Thoracic aorta (tissue), 2 donors: Measurements from ENCODE around the gene GADD45GIP1. TPM values are rescaled to one million over a fixed set of nuclear protein-coding genes. Genes with fewer than 3 reads are reported as not detected.
A peak's percentile ranks its signal among the peaks of the same experiment; 100 is the strongest.

Experiments
- ATAC-seq: fragments of 150-250 bp; one replicate; pipeline ENCODE4 v1.8.0; 2017; ENCODE audit warnings: low read depth; ENCODE audit not compliant: insufficient number of reproducible peaks, low FRiP score
- DNase-seq: peaks from one replicate; pipeline ENCODE4 v3.0.0-alpha.2; 2020; ENCODE audit warnings: low spot score
- H3K27ac ChIP-seq, 2 donors: fragments of 200-600 bp; sonication (generic); 1 replicate in 1 of 2; 2 replicates in 1 of 2; pipeline ENCODE4 v1.5.1; 2016; ENCODE audit warnings: mild to moderate bottlenecking in 2 of 2, moderate library complexity in 2 of 2
- H3K27me3 ChIP-seq: fragments of 200-600 bp; sonication (generic); replicated peaks from 2 replicates; pipeline ENCODE4 v1.6.0; 2016; ENCODE audit warnings: mild to moderate bottlenecking; ENCODE audit not compliant: insufficient read depth
- H3K36me3 ChIP-seq: fragments of 200-600 bp; sonication (generic); one replicate; pipeline ENCODE4 v1.5.1; 2016
- H3K4me1 ChIP-seq, 2 donors: fragments of 200-600 bp; sonication (generic); 1 replicate in 1 of 2; 2 replicates in 1 of 2; pipeline versions ENCODE4 v1.5.1 to v1.6.0; 2016; ENCODE audit warnings: low read depth in 2 of 2, mild to moderate bottlenecking in 1 of 2; ENCODE audit not compliant: control insufficient read depth in 1 of 2
- H3K4me3 ChIP-seq: fragments of 200-600 bp; sonication (generic); 2 replicates; pipeline ENCODE4 v1.5.1; 2016; ENCODE audit warnings: mild to moderate bottlenecking
- H3K9me3 ChIP-seq: fragments of 200-600 bp; sonication (generic); 2 replicates; pipeline ENCODE4 v1.5.1; 2016
- total RNA-seq, 2 donors: library from RNA; depleted of rRNA; stranded (reverse); fragments of >200 nt; gene quantifications; one replicate each; pipeline versions ENCODE4 v1.1.0 to v1.2.3, GENCODE V29; 2016
- TF ChIP-seq, protein P1 (sequence below): fragments of 200-600 bp; sonication (generic); IDR thresholded peaks from one replicate; pipeline ENCODE4 v1.5.1; 2019; ENCODE audit warnings: antibody characterized with exemption

GADD45GIP1 gene
- total RNA-seq, 2 donors from 2014 or later: 30.2 to 42.8 TPM

DNA sequence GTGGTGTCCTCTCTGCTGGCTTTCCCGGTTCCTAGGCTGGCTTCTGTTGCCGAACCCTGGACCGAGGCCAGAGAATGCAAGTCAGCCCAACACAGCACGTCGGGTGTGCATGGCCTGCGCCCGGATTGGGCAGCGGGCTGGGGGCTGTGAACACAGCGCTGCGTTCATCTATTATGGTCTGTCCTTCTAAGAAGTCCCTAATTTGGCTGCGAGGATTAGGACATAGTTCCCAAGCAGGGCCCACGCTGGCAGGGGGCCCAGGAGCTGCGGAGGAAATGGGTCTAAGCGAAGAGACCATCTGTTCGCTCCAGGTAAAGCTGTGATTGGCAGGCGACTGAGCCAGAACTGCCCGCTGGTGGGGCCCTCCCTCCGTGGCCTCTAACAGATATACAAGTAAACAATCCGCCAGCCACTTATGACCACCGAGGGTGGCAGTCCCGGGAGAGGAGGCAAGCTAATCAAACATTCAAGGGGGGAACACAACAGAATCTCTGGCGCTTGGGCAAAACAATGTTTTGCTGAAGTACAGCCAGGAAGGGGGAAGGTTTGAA is 43.9 kb downstream of the GADD45GIP1 start:
- Histone ChIP-seq H3K4me1 (peaks cover 0 to 16% of the 10 kb centered on the region in 2 donors), H3K4me3 (peak overlapping the region; percentile 23), H3K36me3 (no peaks in the 10 kb centered on the region), H3K9me3 (no peaks in the 10 kb centered on the region), H3K27ac (peak overlapping the region; percentile 38 to 62), H3K27me3 (no peaks in the 10 kb centered on the region)
- no peak for DNase-seq
- ATAC-seq: no peak
- TF ChIP-seq, protein P1, sequence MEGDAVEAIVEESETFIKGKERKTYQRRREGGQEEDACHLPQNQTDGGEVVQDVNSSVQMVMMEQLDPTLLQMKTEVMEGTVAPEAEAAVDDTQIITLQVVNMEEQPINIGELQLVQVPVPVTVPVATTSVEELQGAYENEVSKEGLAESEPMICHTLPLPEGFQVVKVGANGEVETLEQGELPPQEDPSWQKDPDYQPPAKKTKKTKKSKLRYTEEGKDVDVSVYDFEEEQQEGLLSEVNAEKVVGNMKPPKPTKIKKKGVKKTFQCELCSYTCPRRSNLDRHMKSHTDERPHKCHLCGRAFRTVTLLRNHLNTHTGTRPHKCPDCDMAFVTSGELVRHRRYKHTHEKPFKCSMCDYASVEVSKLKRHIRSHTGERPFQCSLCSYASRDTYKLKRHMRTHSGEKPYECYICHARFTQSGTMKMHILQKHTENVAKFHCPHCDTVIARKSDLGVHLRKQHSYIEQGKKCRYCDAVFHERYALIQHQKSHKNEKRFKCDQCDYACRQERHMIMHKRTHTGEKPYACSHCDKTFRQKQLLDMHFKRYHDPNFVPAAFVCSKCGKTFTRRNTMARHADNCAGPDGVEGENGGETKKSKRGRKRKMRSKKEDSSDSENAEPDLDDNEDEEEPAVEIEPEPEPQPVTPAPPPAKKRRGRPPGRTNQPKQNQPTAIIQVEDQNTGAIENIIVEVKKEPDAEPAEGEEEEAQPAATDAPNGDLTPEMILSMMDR: no peak

DNA sequence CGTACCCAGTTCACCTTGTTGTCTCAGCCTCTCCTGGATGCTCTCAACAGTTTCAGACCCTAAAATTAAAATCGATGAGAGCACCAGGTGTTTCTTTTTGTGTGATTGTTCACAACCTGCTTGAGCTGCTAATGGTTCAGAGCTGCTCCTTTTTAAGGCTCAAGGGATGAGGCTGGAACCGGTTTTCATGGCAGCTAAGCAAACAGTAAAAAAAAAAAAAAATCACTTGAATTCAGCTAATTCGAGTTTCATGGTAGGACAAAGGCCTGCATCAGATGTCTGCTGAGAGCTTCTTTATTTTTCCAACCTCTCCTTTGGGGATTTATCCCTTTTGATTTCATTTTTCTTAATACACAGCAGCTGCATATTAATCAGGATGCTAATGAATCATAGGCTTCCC is 44.5 kb downstream of the GADD45GIP1 start:
- peak overlapping the region; percentile 23 for H3K4me3 ChIP-seq
- H3K36me3 ChIP-seq: no peaks in the 10 kb centered on the region
- ATAC-seq (no peak), DNase-seq (no peak)
- H3K27ac ChIP-seq: no peak overlapping the region
- TF ChIP-seq, protein P1: no peak
- peaks cover 0 to 16% of the 10 kb centered on the region in 2 donors for H3K4me1 ChIP-seq
- no peaks in the 10 kb centered on the region for H3K27me3 ChIP-seq
- H3K9me3 ChIP-seq: no peaks in the 10 kb centered on the region

DNA sequence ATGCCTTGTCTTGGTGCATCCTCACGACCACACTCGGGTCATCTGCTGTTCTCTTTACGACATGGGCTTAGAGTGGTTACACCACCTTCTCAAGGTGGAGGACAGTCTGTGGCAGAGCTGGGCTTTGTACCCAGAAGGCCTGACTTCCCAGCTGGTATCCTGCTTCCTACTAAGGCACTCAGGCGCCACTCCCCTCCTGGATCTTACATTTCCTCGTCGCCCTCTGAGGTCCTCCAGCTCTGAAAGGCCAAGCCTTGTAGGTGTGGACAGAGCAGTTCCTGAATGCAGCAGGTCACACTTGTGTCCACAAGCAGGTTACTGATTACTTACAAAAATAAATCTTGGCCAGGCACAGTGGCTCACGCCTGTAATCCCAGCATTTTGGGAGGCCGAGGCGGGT is 49.9 kb downstream of the GADD45GIP1 start:
- no peaks in the 10 kb centered on the region for H3K9me3 ChIP-seq
- ATAC-seq (no peak), DNase-seq (no peak)
- TF ChIP-seq, protein P1: no peak
- H3K36me3 ChIP-seq: no peaks in the 10 kb centered on the region
- no peaks in the 10 kb centered on the region for H3K27me3 ChIP-seq
- no peak overlapping the region for H3K27ac ChIP-seq
- no peak overlapping the region for H3K4me3 ChIP-seq
- peaks cover 0 to under 1% of the 10 kb centered on the region in 2 donors for H3K4me1 ChIP-seq

Other genes with a start within 250 kb of the GADD45GIP1 start
- gene TNPO2, start 233.3 kb downstream of the GADD45GIP1 start, total RNA-seq: 10 to 100 TPM; 79.0 to 88.9 TPM
- gene TRIR, start 222.5 kb downstream of the GADD45GIP1 start, total RNA-seq: 100 to 1,000 TPM; 252 to 308 TPM
- 10 to 100 TPM; 30.7 to 50.0 TPM for gene GET3, start 219.7 kb downstream of the GADD45GIP1 start, total RNA-seq
- gene BEST2, start 205.4 kb downstream of the GADD45GIP1 start, total RNA-seq: not detected
- gene HOOK2, start 181.7 kb downstream of the GADD45GIP1 start, total RNA-seq: 100 to 1,000 TPM in 1 of 2 donors, 10 to 100 TPM in 1; 22.6 to 102 TPM
- 1,000 to 10,000 TPM in 1 of 2 donors, 100 to 1,000 TPM in 1; 698 to 2,087 TPM for gene JUNB, start 165.7 kb downstream of the GADD45GIP1 start, total RNA-seq
- 100 to 1,000 TPM; 107 to 235 TPM for gene PRDX2, start 155.4 kb downstream of the GADD45GIP1 start, total RNA-seq
- gene THSD8, start 155.2 kb downstream of the GADD45GIP1 start, total RNA-seq: not detected
- gene RNASEH2A, start 150.6 kb downstream of the GADD45GIP1 start, total RNA-seq: 1 to 10 TPM; 3.0 to 7.9 TPM
- not detected for gene RTBDN, start 122.6 kb downstream of the GADD45GIP1 start, total RNA-seq
- gene MAST1, start 118.7 kb downstream of the GADD45GIP1 start, total RNA-seq: not detected
- 10 to 100 TPM; 24.0 to 53.3 TPM for gene DNASE2, start 75.8 kb downstream of the GADD45GIP1 start, total RNA-seq
- not detected for gene KLF1, start 70.0 kb downstream of the GADD45GIP1 start, total RNA-seq
- 10 to 100 TPM; 30.2 to 60.7 TPM for gene GCDH, start 66.1 kb downstream of the GADD45GIP1 start, total RNA-seq
- not detected for gene SYCE2, start 37.9 kb downstream of the GADD45GIP1 start, total RNA-seq
- gene FARSA, start 23.5 kb downstream of the GADD45GIP1 start, total RNA-seq: 10 to 100 TPM; 31.8 to 76.8 TPM
- gene CALR, start 18.6 kb downstream of the GADD45GIP1 start, total RNA-seq: 100 to 1,000 TPM; 415 to 467 TPM
- 100 to 1,000 TPM; 116 to 130 TPM for gene RAD23A, start 11.4 kb downstream of the GADD45GIP1 start, total RNA-seq
- gene DAND5, start 12.4 kb upstream of the GADD45GIP1 start, total RNA-seq: not detected
- 100 to 1,000 TPM; 126 to 145 TPM for gene NFIX, start 38.3 kb upstream of the GADD45GIP1 start, total RNA-seq
- gene LYL1, start 145.6 kb upstream of the GADD45GIP1 start, total RNA-seq: 10 to 100 TPM; 10.6 to 36.1 TPM
- 10 to 100 TPM; 35.3 to 52.3 TPM for gene TRMT1, start 159.5 kb upstream of the GADD45GIP1 start, total RNA-seq
- 10 to 100 TPM; 27.2 to 28.8 TPM for gene NACC1, start 161.0 kb upstream of the GADD45GIP1 start, total RNA-seq
- gene STX10, start 193.2 kb upstream of the GADD45GIP1 start, total RNA-seq: 10 to 100 TPM; 30.8 to 83.4 TPM
- gene IER2, start 193.2 kb upstream of the GADD45GIP1 start, total RNA-seq: 100 to 1,000 TPM; 125 to 440 TPM